IMR-90 (cell line): Measurements from ENCODE around the gene CHRNA1. TPM values are rescaled to one million over a fixed set of nuclear protein-coding genes. Genes with fewer than 3 reads are reported as not detected.

Experiments used
- ATAC-seq: fragments of 200-7000 bp; cut with Tn5 transposase; 2 replicates; pipeline ENCODE4 v1.9.1; 2020; ENCODE audit warnings: low read depth, mild to moderate bottlenecking, moderate library complexity
- BruUV-seq: library from RNA; stranded (reverse); fragments of 400-500 nt; replicated peaks from 2 replicates; lab custom pipeline; 2021; lab: Mats Ljungman, UMichigan
- CTCF ChIA-PET: fragments of 300-600 bp; formaldehyde crosslinking; extraction: SDS; loops from one replicate; lab custom pipeline; 2021; ENCODE audit warnings: antibody characterized with exemption; lab: Yijun Ruan, JAX
- POLR2A ChIA-PET: fragments of 300-600 bp; sonication (Branson Sonifier 250); formaldehyde crosslinking; loops from one replicate; lab custom pipeline; 2022; ENCODE audit warnings: antibody characterized with exemption; ENCODE audit not compliant: unreplicated experiment; lab: Charles Lee
- DNase-seq: peaks from one replicate; pipeline ENCODE4 v3.0.0; 2013
- H2AFZ ChIP-seq: replicated peaks from 2 replicates; pipeline ENCODE3; 2013; ENCODE audit warnings: low read length, mild to moderate bottlenecking; ENCODE audit not compliant: poor library complexity
- H2AK5ac ChIP-seq: 2 replicates; pipeline ENCODE4 v1.6.1; 2013; ENCODE audit warnings: low read depth, low read length, inconsistent platforms
- H2AK9ac ChIP-seq: replicated peaks from 2 replicates; pipeline ENCODE3; 2013; ENCODE audit warnings: mild to moderate bottlenecking, low read depth, low read length, moderate library complexity; ENCODE audit not compliant: poor library complexity
- H2BK120ac ChIP-seq: 2 replicates; pipeline ENCODE4 v1.6.1; 2013; ENCODE audit warnings: low read depth, low read length, inconsistent platforms
- H2BK15ac ChIP-seq: 3 replicates; pipeline ENCODE4 v1.6.1; 2013; ENCODE audit warnings: low read depth, low read length, inconsistent platforms
- H2BK20ac ChIP-seq: 2 replicates; pipeline ENCODE4 v1.6.1; 2013; ENCODE audit warnings: low read depth, mild to moderate bottlenecking, inconsistent platforms, low read length, moderate library complexity
- H2BK5ac ChIP-seq: 2 replicates; pipeline ENCODE4 v1.6.1; 2013; ENCODE audit warnings: mild to moderate bottlenecking, low read depth, low read length, inconsistent platforms; ENCODE audit not compliant: poor library complexity, severe bottlenecking
- H3K14ac ChIP-seq: replicated peaks from 2 replicates; pipeline ENCODE4 v1.6.1; 2013; ENCODE audit warnings: low read depth, low read length, inconsistent platforms
- H3K18ac ChIP-seq: 2 replicates; pipeline ENCODE4 v1.6.1; 2013; ENCODE audit warnings: low read depth, low read length, control low read depth
- H3K23ac ChIP-seq: 2 replicates; pipeline ENCODE4 v1.6.1; 2013; ENCODE audit warnings: low read depth, low read length, inconsistent platforms
- H3K27ac ChIP-seq: 2 replicates; pipeline ENCODE4 v1.5.1; 2013; ENCODE audit warnings: mild to moderate bottlenecking, control low read depth, low read length; ENCODE audit not compliant: insufficient read depth
- H3K27me3 ChIP-seq: 2 replicates; pipeline ENCODE4 v1.6.1; 2013; ENCODE audit warnings: low read length; ENCODE audit not compliant: control insufficient read depth, insufficient read depth
- H3K36me3 ChIP-seq: 2 replicates; pipeline ENCODE4 v1.6.1; 2013; ENCODE audit warnings: low read length, mixed read lengths; ENCODE audit not compliant: control insufficient read depth, insufficient read depth
- H3K4ac ChIP-seq: 2 replicates; pipeline ENCODE4 v1.6.1; 2013; ENCODE audit warnings: low read depth, low read length, inconsistent platforms
- H3K4me1 ChIP-seq: 2 replicates; pipeline ENCODE4 v1.6.1; 2013; ENCODE audit warnings: low read length, mixed read lengths; ENCODE audit not compliant: control insufficient read depth, insufficient read depth
- H3K4me2 ChIP-seq: 2 replicates; pipeline ENCODE4 v1.6.1; 2013; ENCODE audit warnings: low read depth, mild to moderate bottlenecking, control low read depth, low read length, moderate library complexity
- H3K4me3 ChIP-seq: 2 replicates; pipeline ENCODE4 v1.5.1; 2013; ENCODE audit warnings: low read depth, mild to moderate bottlenecking, control low read depth, low read length, moderate library complexity; ENCODE audit not compliant: insufficient read depth
- H3K56ac ChIP-seq: 2 replicates; pipeline ENCODE4 v1.6.1; 2013; ENCODE audit warnings: low read length, inconsistent platforms; ENCODE audit not compliant: insufficient read depth; ENCODE audit errors: extremely low read depth
- H3K79me1 ChIP-seq, 2 experiments: 2 replicates each; pipeline ENCODE4 v1.6.1; 2013; ENCODE audit warnings: low read length in 2 of 2, inconsistent platforms in 1 of 2, low read depth in 1 of 2
- H3K9ac ChIP-seq: 2 replicates; pipeline ENCODE4 v1.6.1; 2013; ENCODE audit warnings: low read depth, low read length, control low read depth
- H3K9me1 ChIP-seq: 2 replicates; pipeline ENCODE4 v1.6.1; 2013; ENCODE audit warnings: low read length, inconsistent platforms; ENCODE audit not compliant: insufficient read depth
- H3K9me3 ChIP-seq: 2 replicates; pipeline ENCODE4 v1.6.1; 2013; ENCODE audit warnings: low read length; ENCODE audit not compliant: control insufficient read depth, insufficient read depth
- H4K20me1 ChIP-seq: 2 replicates; pipeline ENCODE4 v1.6.1; 2013; ENCODE audit warnings: low read length, inconsistent platforms; ENCODE audit not compliant: insufficient read depth
- H4K5ac ChIP-seq: 2 replicates; pipeline ENCODE4 v1.6.1; 2013; ENCODE audit warnings: mild to moderate bottlenecking, low read depth, low read length, control low read depth
- H4K8ac ChIP-seq, 2 experiments: 2 replicates each; pipeline ENCODE4 v1.6.1; 2013; ENCODE audit warnings: low read depth in 2 of 2, low read length in 2 of 2, control low read depth in 1 of 2, inconsistent platforms in 1 of 2
- H4K91ac ChIP-seq: 2 replicates; pipeline ENCODE4 v1.6.1; 2013; ENCODE audit warnings: low read depth, low read length, inconsistent platforms; ENCODE audit not compliant: insufficient read depth
- BHLHE40 ChIP-seq: fragments of 150-350 bp; IDR thresholded peaks from 2 replicates; pipeline ENCODE4 v1.6.1; 2016; ENCODE audit warnings: mild to moderate bottlenecking, low read depth, low read length
- CEBPB ChIP-seq: IDR thresholded peaks from 2 replicates; pipeline ENCODE4 v1.6.1; 2012; ENCODE audit warnings: low read depth, low read length, improper control_type of control experiment
- CHD1 ChIP-seq: IDR thresholded peaks from 2 replicates; pipeline ENCODE4 v1.6.1; 2012; ENCODE audit warnings: low read depth, low read length, improper control_type of control experiment
- ELK1 ChIP-seq: fragments of 150-350 bp; IDR thresholded peaks from 2 replicates; pipeline ENCODE4 v1.6.1; 2016; ENCODE audit warnings: low read depth, mild to moderate bottlenecking, low read length, moderate library complexity, borderline replicate concordance
- FOS ChIP-seq: fragments of 150-350 bp; IDR thresholded peaks from 2 replicates; pipeline ENCODE4 v1.6.1; 2016; ENCODE audit warnings: low read depth, low read length
- MAFK ChIP-seq: IDR thresholded peaks from 2 replicates; pipeline ENCODE4 v1.6.1; 2012; ENCODE audit warnings: low read depth, low read length, improper control_type of control experiment
- MAZ ChIP-seq: IDR thresholded peaks from 2 replicates; pipeline ENCODE4 v1.6.1; 2012; ENCODE audit warnings: low read depth, mild to moderate bottlenecking, low read length, improper control_type of control experiment, moderate library complexity, borderline replicate concordance
- MXI1 ChIP-seq: IDR thresholded peaks from 2 replicates; pipeline ENCODE4 v1.6.1; 2012; ENCODE audit warnings: low read depth, mild to moderate bottlenecking, low read length, moderate library complexity, borderline replicate concordance
- NFE2L2 ChIP-seq: fragments of 150-350 bp; IDR thresholded peaks from 2 replicates; pipeline ENCODE4 v1.6.1; 2016; ENCODE audit warnings: low read depth, mild to moderate bottlenecking, low read length
- POLR2A ChIP-seq: IDR thresholded peaks from 2 replicates; pipeline ENCODE4 v1.6.1; 2012; ENCODE audit warnings: mild to moderate bottlenecking, low read depth, low read length
- RAD21 ChIP-seq: IDR thresholded peaks from 2 replicates; pipeline ENCODE4 v1.6.1; 2012; ENCODE audit warnings: low read length, improper control_type of control experiment
- RCOR1 ChIP-seq: IDR thresholded peaks from 2 replicates; pipeline ENCODE4 v1.6.1; 2012; ENCODE audit warnings: mild to moderate bottlenecking, low read length, improper control_type of control experiment; ENCODE audit not compliant: insufficient replicate concordance
- RFX5 ChIP-seq: IDR thresholded peaks from 2 replicates; pipeline ENCODE4 v1.8.0; 2012; ENCODE audit warnings: low read depth, mild to moderate bottlenecking, low read length, moderate library complexity
- SMC3 ChIP-seq: fragments of 150-350 bp; IDR thresholded peaks from 2 replicates; pipeline ENCODE4 v1.6.1; 2016; ENCODE audit warnings: low read depth, mild to moderate bottlenecking, antibody characterized with exemption, low read length, moderate library complexity
- USF2 ChIP-seq: fragments of 150-350 bp; IDR thresholded peaks from 2 replicates; pipeline ENCODE4 v1.6.1; 2017; ENCODE audit warnings: mild to moderate bottlenecking, antibody characterized with exemption, low read length, low read depth
- WGBS, 2 experiments: methylation state at CpG; one replicate each; pipeline versions ENCODE4 v1.1.5 to v1.1.7; 2013; ENCODE audit warnings: missing lambda C conversion rate in 2 of 2; ENCODE audit not compliant: insufficient read length in 1 of 2; ENCODE audit errors: extremely low coverage in 2 of 2; 5-methylcytosine and 5-hydroxymethylcytosine counted together
- dilution Hi-C: fragments of 300-500 bp; cut with HindIII; formaldehyde crosslinking; loops from one replicate; pipeline ENCODE4 v1.14.3; 2018; ENCODE audit warnings: low sequenced_read_pairs; ENCODE audit not compliant: unreplicated experiment
- in situ Hi-C: fragments of 300-500 bp; cut with MboI; formaldehyde crosslinking; loops from 3 replicates; pipeline ENCODE4 v1.14.3; 2019; ENCODE audit warnings: low sequenced_read_pairs, inconsistent platforms, mixed read lengths
- intact Hi-C: fragments of 100-400 bp; cut with micrococcal nuclease; formaldehyde crosslinking; loops from 2 replicates; pipeline ENCODE4 v1.10.0; 2022
- polyA plus RNA-seq, 3 experiments: library from polyadenylated mRNA; depleted of rRNA; stranded (reverse); fragments of >200 nt; gene quantifications; 2 replicates each; pipeline ENCODE4 v1.2.3, GENCODE V29; 2012; ENCODE audit warnings: low replicate concordance in 1 of 3
- total RNA-seq: library from RNA; depleted of rRNA; stranded (reverse); fragments of >200 nt; gene quantifications from 2 replicates; pipeline ENCODE4 v1.2.3, GENCODE V29; 2012
- TF ChIP-seq, protein P1 (sequence below): conservative IDR thresholded peaks from 2 replicates; pipeline ENCODE4 v1.5.1; 2012; ENCODE audit warnings: mild to moderate bottlenecking, low read depth, low read length, improper control_type of control experiment

The CHRNA1 gene
- total and polyA plus RNA-seq, 2 of the 4 experiments (the other 2 are of a cell fraction): 0.75 to 0.90 TPM

DNA sequence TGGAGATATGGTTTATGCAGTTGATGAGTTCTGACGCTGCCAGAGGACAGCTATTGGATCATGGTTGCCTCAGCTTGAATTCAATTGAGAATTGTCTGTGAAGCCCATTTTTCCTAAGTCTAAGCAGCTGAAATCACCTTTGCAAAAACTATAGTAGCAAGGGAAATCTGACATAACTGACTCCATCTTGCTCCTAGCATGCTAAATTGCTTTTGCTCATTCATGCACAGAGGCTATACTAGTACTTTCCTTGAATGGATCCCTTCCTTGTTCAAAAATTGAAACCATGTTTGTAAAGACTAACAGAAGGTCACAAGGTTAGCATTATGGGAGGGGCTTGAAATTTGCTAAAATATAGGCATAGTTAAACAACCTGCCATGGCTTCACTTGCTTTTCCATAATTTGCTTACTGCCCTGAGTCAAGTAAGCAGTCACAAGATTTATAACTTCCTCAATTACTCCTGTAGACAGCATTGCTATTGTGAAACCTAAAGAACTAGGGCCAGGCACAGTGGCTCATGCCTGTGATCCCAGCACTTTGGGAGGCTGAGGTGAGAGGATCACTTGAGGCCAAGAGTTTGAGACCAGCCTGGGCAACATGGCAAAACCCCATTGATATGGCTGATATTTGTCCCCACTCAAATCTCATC is 41.2 kb downstream of the CHRNA1 start:
- Histone ChIP-seq H4K20me1 (no peaks in the 10 kb centered on the region), H3K23ac (no peak overlapping the region), H3K4me1 (no peaks in the 10 kb centered on the region), H2BK5ac (no peak overlapping the region), H2BK15ac (no peak overlapping the region), H3K36me3 (no peaks in the 10 kb centered on the region), H3K27me3 (peaks cover 15% of the 10 kb centered on the region), H4K5ac (no peak overlapping the region), H2AFZ (no peak overlapping the region), H3K9ac (no peak overlapping the region), H4K91ac (no peak overlapping the region), H3K9me1 (no peaks in the 10 kb centered on the region), H4K8ac (no peak overlapping the region), H3K27ac (no peak overlapping the region), H3K4ac (no peak overlapping the region), H3K14ac (no peak overlapping the region), H3K4me2 (no peak overlapping the region), H2AK5ac (no peak overlapping the region), H2BK120ac (no peak overlapping the region), H3K18ac (no peak overlapping the region), H2AK9ac (no peak overlapping the region), H2BK20ac (no peak overlapping the region), H3K79me1 (no peaks in the 10 kb centered on the region), H3K56ac (no peak overlapping the region), H3K9me3 (peaks cover 1% of the 10 kb centered on the region), H3K4me3 (no peak overlapping the region)
- dilution Hi-C loops (no loop called here), intact Hi-C loops (no loop called here), in situ Hi-C loops (no loop called here)
- ATAC-seq: no peak
- POLR2A ChIA-PET: no interaction called here
- no TSS peak for BruUV-seq
- no peak for TF ChIP-seq MXI1
- no peak for TF ChIP-seq RCOR1
- no peak for TF ChIP-seq USF2
- TF ChIP-seq RFX5: no peak
- no peak for TF ChIP-seq FOS
- TF ChIP-seq RAD21: no peak
- no peak for TF ChIP-seq MAFK
- no peak for TF ChIP-seq MAZ
- TF ChIP-seq, protein P1, sequence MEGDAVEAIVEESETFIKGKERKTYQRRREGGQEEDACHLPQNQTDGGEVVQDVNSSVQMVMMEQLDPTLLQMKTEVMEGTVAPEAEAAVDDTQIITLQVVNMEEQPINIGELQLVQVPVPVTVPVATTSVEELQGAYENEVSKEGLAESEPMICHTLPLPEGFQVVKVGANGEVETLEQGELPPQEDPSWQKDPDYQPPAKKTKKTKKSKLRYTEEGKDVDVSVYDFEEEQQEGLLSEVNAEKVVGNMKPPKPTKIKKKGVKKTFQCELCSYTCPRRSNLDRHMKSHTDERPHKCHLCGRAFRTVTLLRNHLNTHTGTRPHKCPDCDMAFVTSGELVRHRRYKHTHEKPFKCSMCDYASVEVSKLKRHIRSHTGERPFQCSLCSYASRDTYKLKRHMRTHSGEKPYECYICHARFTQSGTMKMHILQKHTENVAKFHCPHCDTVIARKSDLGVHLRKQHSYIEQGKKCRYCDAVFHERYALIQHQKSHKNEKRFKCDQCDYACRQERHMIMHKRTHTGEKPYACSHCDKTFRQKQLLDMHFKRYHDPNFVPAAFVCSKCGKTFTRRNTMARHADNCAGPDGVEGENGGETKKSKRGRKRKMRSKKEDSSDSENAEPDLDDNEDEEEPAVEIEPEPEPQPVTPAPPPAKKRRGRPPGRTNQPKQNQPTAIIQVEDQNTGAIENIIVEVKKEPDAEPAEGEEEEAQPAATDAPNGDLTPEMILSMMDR: no peak
- TF ChIP-seq CHD1: no peak
- TF ChIP-seq BHLHE40: no peak
- no peak for TF ChIP-seq CEBPB
- TF ChIP-seq NFE2L2: no peak
- TF ChIP-seq POLR2A: no peak
- TF ChIP-seq ELK1: no peak
- TF ChIP-seq SMC3: no peak
- CTCF ChIA-PET: no interaction called here
- no peak for DNase-seq
- 86% methylated on average over 1 of the region's 1 CpG; no CpG with 5 or more reads in 1 of the 2 experiments for WGBS, 2 experiments
